HEK293 (cell line): ENCODE data around the gene KCNRG.

Experiments
- CTCF ChIA-PET: fragments of 350-600 bp; formaldehyde crosslinking; extraction: SDS; loops from one replicate; lab custom pipeline; 2021; ENCODE audit warnings: antibody characterized with exemption; lab: Yijun Ruan, JAX
- POLR2A ChIA-PET: fragments of 300-600 bp; formaldehyde crosslinking; extraction: SDS; loops from one replicate; lab custom pipeline; 2020; ENCODE audit warnings: antibody characterized with exemption, inconsistent platforms; lab: Yijun Ruan, JAX
- H3K27ac ChIP-seq: fragments of 200-500 bp; sonication (Bioruptor generic); 2 replicates; pipeline ENCODE4 v1.5.1; 2014; ENCODE audit warnings: low read depth, low read length, control low read depth, inconsistent platforms; ENCODE audit errors: extremely low read depth
- H3K36me3 ChIP-seq, 2 experiments: fragments of 200-500 bp in 1 of 2; sonication (Bioruptor generic) in 1 of 2; 1 replicate in 1 of 2; 2 replicates in 1 of 2; pipeline ENCODE4 v1.5.1; 2014 to 2017; ENCODE audit warnings: inconsistent platforms in 2 of 2, low read length in 2 of 2; ENCODE audit not compliant: control insufficient read depth in 2 of 2, insufficient read depth in 1 of 2
- H3K4me1 ChIP-seq: fragments of 200-500 bp; sonication (Bioruptor generic); 2 replicates; pipeline ENCODE4 v1.5.1; 2014; ENCODE audit warnings: mild to moderate bottlenecking, low read length, inconsistent platforms; ENCODE audit not compliant: control insufficient read depth, insufficient read depth
- H3K4me3 ChIP-seq: 2 replicates; pipeline ENCODE4 v1.5.1; 2011; ENCODE audit warnings: low read depth, mild to moderate bottlenecking, control low read depth, low read length, moderate library complexity
- H3K9me3 ChIP-seq: fragments of 200-500 bp; sonication (Bioruptor generic); 2 replicates; pipeline ENCODE4 v1.5.1; 2014; ENCODE audit warnings: low read depth, low read length, inconsistent platforms; ENCODE audit not compliant: control insufficient read depth, insufficient read depth
- BCL11A ChIP-seq: fragments of 450-650 bp; formaldehyde crosslinking; IDR thresholded peaks from 2 replicates; pipeline ENCODE4 v1.5.1; 2016; ENCODE audit warnings: low read depth, missing biosample characterization, missing genetic modification characterization
- FEZF1 ChIP-seq: fragments of 450-650 bp; formaldehyde crosslinking; IDR thresholded peaks from 2 replicates; pipeline ENCODE4 v1.5.1; 2016; ENCODE audit warnings: missing biosample characterization, missing genetic modification characterization
- GLI2 ChIP-seq: fragments of 450-650 bp; formaldehyde crosslinking; IDR thresholded peaks from 2 replicates; pipeline ENCODE4; 2017; ENCODE audit warnings: missing biosample characterization, missing genetic modification characterization, low read depth, borderline replicate concordance
- SP2 ChIP-seq: fragments of 450-650 bp; formaldehyde crosslinking; IDR thresholded peaks from 2 replicates; pipeline ENCODE4 v1.5.1; 2016; ENCODE audit warnings: missing biosample characterization, missing genetic modification characterization
- SP7 ChIP-seq: fragments of 450-650 bp; formaldehyde crosslinking; IDR thresholded peaks from 2 replicates; pipeline ENCODE4 v1.5.1; 2016; ENCODE audit warnings: missing biosample characterization, missing genetic modification characterization
- YY2 ChIP-seq: fragments of 450-650 bp; formaldehyde crosslinking; IDR thresholded peaks from 2 replicates; pipeline ENCODE4 v1.5.1; 2016; ENCODE audit warnings: missing biosample characterization, missing genetic modification characterization
- ZBTB1 ChIP-seq: fragments of 450-650 bp; formaldehyde crosslinking; IDR thresholded peaks from 2 replicates; pipeline ENCODE4 v1.5.1; 2016; ENCODE audit warnings: missing biosample characterization, missing genetic modification characterization
- ZBTB8A ChIP-seq: fragments of 450-650 bp; formaldehyde crosslinking; IDR thresholded peaks from 2 replicates; pipeline ENCODE4 v1.5.1; 2016; ENCODE audit warnings: missing biosample characterization, missing genetic modification characterization
- ZNF202 ChIP-seq: fragments of 450-650 bp; formaldehyde crosslinking; IDR thresholded peaks from 2 replicates; pipeline ENCODE4 v1.5.1; 2016; ENCODE audit warnings: missing biosample characterization, missing genetic modification characterization, borderline replicate concordance
- ZNF37A ChIP-seq: fragments of 450-650 bp; IDR thresholded peaks from 2 replicates; pipeline ENCODE4 v1.5.1; 2018; ENCODE audit warnings: missing biosample characterization, missing genetic modification characterization
- ZNF654 ChIP-seq: fragments of 450-650 bp; formaldehyde crosslinking; IDR thresholded peaks from 2 replicates; pipeline ENCODE4 v1.5.1; 2016; ENCODE audit warnings: low read depth, missing biosample characterization, missing genetic modification characterization
- ZNF768 ChIP-seq: fragments of 450-650 bp; formaldehyde crosslinking; IDR thresholded peaks from 2 replicates; pipeline ENCODE4 v1.5.1; 2018; ENCODE audit warnings: missing biosample characterization, mild to moderate bottlenecking, missing genetic modification characterization
- ZNF777 ChIP-seq: fragments of 450-650 bp; formaldehyde crosslinking; IDR thresholded peaks from 2 replicates; pipeline ENCODE4 v1.5.1; 2017; ENCODE audit warnings: missing biosample characterization, missing genetic modification characterization, borderline replicate concordance
- TF ChIP-seq, protein P1 (sequence below): fragments of 450-650 bp; formaldehyde crosslinking; IDR thresholded peaks from 2 replicates; pipeline ENCODE4; 2016; ENCODE audit warnings: missing biosample characterization, missing genetic modification characterization
- TF ChIP-seq, protein P2 (sequence below): fragments of 450-650 bp; formaldehyde crosslinking; IDR thresholded peaks from 2 replicates; pipeline ENCODE4 v1.5.1; 2016; ENCODE audit warnings: missing biosample characterization, missing genetic modification characterization, low read depth
- TF ChIP-seq, protein P3 (sequence below): fragments of 450-650 bp; formaldehyde crosslinking; IDR thresholded peaks from 2 replicates; pipeline ENCODE4 v1.5.1; 2016; ENCODE audit warnings: missing biosample characterization, missing genetic modification characterization
- TF ChIP-seq, protein P4 (sequence below): fragments of 450-650 bp; formaldehyde crosslinking; IDR thresholded peaks from 2 replicates; pipeline ENCODE4 v1.5.1; 2016; ENCODE audit warnings: missing biosample characterization, missing genetic modification characterization

Gene KCNRG

GRCh38 chr13:50017819-50018218 is 2.6 kb downstream of the KCNRG start:
- CTCF ChIA-PET, result no interaction called here

DNA sequence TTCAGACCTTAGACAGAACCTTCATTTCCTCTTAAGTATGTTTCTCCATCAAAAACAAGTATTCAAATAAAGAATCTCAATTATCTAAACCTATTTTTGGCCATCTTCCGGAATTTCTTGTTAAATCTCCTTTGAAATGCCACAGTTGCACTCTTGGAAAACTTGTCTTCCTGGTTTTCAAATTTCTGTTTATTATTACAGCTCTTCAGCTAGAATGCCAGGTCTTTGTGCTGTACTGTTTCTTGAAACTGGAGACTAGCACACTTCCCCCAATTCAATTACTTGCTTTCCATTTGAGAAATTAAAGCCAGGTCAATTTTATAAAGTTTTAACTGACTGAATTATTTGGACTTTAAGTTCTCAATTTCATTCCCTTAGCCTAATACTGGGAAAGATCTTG is 10.2 kb downstream of the KCNRG start:
- no peak overlapping the region for H3K4me3 ChIP-seq
- TF ChIP-seq, protein P1, sequence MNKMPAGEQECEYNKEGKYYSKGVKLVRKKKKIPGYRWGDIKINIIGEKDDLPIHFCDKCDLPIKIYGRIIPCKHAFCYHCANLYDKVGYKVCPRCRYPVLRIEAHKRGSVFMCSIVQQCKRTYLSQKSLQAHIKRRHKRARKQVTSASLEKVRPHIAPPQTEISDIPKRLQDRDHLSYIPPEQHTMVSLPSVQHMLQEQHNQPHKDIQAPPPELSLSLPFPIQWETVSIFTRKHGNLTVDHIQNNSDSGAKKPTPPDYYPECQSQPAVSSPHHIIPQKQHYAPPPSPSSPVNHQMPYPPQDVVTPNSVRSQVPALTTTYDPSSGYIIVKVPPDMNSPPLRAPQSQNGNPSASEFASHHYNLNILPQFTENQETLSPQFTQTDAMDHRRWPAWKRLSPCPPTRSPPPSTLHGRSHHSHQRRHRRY (tag by site-specific recombination), result no peak
- TF ChIP-seq ZNF654 (tag by site-specific recombination) (no peak), ZBTB1 (no peak), FEZF1 (no peak)
- TF ChIP-seq, protein P2, sequence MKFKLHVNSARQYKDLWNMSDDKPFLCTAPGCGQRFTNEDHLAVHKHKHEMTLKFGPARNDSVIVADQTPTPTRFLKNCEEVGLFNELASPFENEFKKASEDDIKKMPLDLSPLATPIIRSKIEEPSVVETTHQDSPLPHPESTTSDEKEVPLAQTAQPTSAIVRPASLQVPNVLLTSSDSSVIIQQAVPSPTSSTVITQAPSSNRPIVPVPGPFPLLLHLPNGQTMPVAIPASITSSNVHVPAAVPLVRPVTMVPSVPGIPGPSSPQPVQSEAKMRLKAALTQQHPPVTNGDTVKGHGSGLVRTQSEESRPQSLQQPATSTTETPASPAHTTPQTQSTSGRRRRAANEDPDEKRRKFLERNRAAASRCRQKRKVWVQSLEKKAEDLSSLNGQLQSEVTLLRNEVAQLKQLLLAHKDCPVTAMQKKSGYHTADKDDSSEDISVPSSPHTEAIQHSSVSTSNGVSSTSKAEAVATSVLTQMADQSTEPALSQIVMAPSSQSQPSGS (tag by site-specific recombination), result no peak
- no peak overlapping the region for H3K27ac ChIP-seq
- POLR2A ChIA-PET, result no interaction called here
- no peaks in the 10 kb centered on the region for H3K4me1 ChIP-seq
- H3K9me3 ChIP-seq, result no peaks in the 10 kb centered on the region
- peaks cover 14 to 19% of the 10 kb centered on the region in 2 experiments; a peak in 2 of 3 replicates for H3K36me3 ChIP-seq
- CTCF ChIA-PET, result interaction anchor here (0.5 kb wide), 1 partner anchor 25 kb away, joined by 3 read pairs; no protein-coding TSS in a partner anchor

More at GRCh38 chr13:50017819-50018218, 2.6 kb downstream of the KCNRG start:
- no peak for TF ChIP-seq ZBTB8A (tag by site-specific recombination)
- TF ChIP-seq SP2 (tag by site-specific recombination), result no peak
- no peak for TF ChIP-seq BCL11A (tag by site-specific recombination)
- no peak for TF ChIP-seq ZNF37A (tag by site-specific recombination)
- TF ChIP-seq ZNF768 (tag by site-specific recombination), result no peak
- no peak for TF ChIP-seq SP7 (tag by site-specific recombination)
- TF ChIP-seq YY2 (tag by site-specific recombination), result no peak
- TF ChIP-seq, protein P3, sequence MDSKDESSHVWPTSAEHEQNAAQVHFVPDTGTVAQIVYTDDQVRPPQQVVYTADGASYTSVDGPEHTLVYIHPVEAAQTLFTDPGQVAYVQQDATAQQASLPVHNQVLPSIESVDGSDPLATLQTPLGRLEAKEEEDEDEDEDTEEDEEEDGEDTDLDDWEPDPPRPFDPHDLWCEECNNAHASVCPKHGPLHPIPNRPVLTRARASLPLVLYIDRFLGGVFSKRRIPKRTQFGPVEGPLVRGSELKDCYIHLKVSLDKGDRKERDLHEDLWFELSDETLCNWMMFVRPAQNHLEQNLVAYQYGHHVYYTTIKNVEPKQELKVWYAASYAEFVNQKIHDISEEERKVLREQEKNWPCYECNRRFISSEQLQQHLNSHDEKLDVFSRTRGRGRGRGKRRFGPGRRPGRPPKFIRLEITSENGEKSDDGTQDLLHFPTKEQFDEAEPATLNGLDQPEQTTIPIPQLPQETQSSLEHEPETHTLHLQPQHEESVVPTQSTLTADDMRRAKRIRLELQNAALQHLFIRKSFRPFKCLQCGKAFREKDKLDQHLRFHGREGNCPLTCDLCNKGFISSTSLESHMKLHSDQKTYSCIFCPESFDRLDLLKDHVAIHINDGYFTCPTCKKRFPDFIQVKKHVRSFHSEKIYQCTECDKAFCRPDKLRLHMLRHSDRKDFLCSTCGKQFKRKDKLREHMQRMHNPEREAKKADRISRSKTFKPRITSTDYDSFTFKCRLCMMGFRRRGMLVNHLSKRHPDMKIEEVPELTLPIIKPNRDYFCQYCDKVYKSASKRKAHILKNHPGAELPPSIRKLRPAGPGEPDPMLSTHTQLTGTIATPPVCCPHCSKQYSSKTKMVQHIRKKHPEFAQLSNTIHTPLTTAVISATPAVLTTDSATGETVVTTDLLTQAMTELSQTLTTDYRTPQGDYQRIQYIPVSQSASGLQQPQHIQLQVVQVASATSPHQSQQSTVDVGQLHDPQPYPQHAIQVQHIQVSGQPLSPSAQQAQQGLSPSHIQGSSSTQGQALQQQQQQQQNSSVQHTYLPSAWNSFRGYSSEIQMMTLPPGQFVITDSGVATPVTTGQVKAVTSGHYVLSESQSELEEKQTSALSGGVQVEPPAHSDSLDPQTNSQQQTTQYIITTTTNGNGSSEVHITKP, result no peak
- TF ChIP-seq GLI2 (tag by site-specific recombination), result no peak
- no peak for TF ChIP-seq ZNF777 (tag by site-specific recombination)
- TF ChIP-seq, protein P4, sequence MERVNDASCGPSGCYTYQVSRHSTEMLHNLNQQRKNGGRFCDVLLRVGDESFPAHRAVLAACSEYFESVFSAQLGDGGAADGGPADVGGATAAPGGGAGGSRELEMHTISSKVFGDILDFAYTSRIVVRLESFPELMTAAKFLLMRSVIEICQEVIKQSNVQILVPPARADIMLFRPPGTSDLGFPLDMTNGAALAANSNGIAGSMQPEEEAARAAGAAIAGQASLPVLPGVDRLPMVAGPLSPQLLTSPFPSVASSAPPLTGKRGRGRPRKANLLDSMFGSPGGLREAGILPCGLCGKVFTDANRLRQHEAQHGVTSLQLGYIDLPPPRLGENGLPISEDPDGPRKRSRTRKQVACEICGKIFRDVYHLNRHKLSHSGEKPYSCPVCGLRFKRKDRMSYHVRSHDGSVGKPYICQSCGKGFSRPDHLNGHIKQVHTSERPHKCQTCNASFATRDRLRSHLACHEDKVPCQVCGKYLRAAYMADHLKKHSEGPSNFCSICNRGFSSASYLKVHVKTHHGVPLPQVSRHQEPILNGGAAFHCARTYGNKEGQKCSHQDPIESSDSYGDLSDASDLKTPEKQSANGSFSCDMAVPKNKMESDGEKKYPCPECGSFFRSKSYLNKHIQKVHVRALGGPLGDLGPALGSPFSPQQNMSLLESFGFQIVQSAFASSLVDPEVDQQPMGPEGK, result no peak
- TF ChIP-seq ZNF202 (tag by site-specific recombination), result no peak
- Histone ChIP-seq H3K4me1 (no peaks in the 10 kb centered on the region; the same call in 1 of the 2 replicates), H3K9me3 (no peaks in the 10 kb centered on the region), H3K27ac (no peak overlapping the region), H3K36me3 (peaks cover 20 to 21% of the 10 kb centered on the region in 2 experiments), H3K4me3 (no peak overlapping the region)
- POLR2A ChIA-PET, result interaction anchor here (1.6 kb wide), 1 partner anchor 21 kb away, joined by 5 read pairs; the partner anchor contains the start of gene TRIM13
